ENCODE data around the gene TBC1D16.

GRCh38 chr17:80043963-80044362 lies 8.3 kb upstream of the TBC1D16 start:
- no peak for TF ChIP-seq TAF1 (IDR thresholded peaks at IDR 0.05; ENCODE audit: borderline replicate concordance, low read depth, low read length)
- TF ChIP-seq POLR2A (IDR thresholded peaks at IDR 0.05; ENCODE audit: low read depth, low read length): no peak
- TF ChIP-seq POLR2AphosphoS5 (IDR thresholded peaks at IDR 0.05; ENCODE audit: low read depth, low read length): no peak

Data from GM12892 (cell line).